GM12878 (cell line): ENCODE data around the gene FOLR2. TPM values are rescaled to one million over a fixed set of nuclear protein-coding genes. Genes with fewer than 3 reads are reported as not detected.

ENCODE experiments used
- BCL11A ChIP-seq: IDR thresholded peaks from 2 replicates; pipeline ENCODE4 v1.6.1; 2011; ENCODE audit warnings: low read depth, low read length
- CBFB ChIP-seq: IDR thresholded peaks from 2 replicates; pipeline ENCODE4 v1.6.1; 2016; ENCODE audit warnings: antibody characterized with exemption, low read depth
- HDAC6 ChIP-seq: fragments of 200-600 bp; sonication (generic); IDR thresholded peaks from one replicate; pipeline ENCODE4 v1.8.0; 2017; ENCODE audit warnings: antibody characterized with exemption; ENCODE audit not compliant: unreplicated experiment
- KDM1A ChIP-seq: fragments of 200-600 bp; sonication (generic); IDR thresholded peaks from 2 replicates; pipeline ENCODE4 v1.6.1; 2016; ENCODE audit warnings: borderline replicate concordance
- RCOR1 ChIP-seq: conservative IDR thresholded peaks from 2 replicates; pipeline ENCODE4 v1.6.1; 2012; ENCODE audit warnings: low read depth, low read length, improper control_type of control experiment
- TCF3 ChIP-seq: IDR thresholded peaks from 2 replicates; pipeline ENCODE4 v1.6.1; 2012; ENCODE audit warnings: low read depth, mild to moderate bottlenecking, low read length, borderline replicate concordance; ENCODE audit not compliant: insufficient read depth
- ZBED1 ChIP-seq: IDR thresholded peaks from 2 replicates; pipeline ENCODE4 v1.6.1; 2016; ENCODE audit warnings: borderline replicate concordance
- polyA plus RNA-seq, 11 experiments: library from polyadenylated mRNA; depleted of rRNA in 4 of 11; unstranded in 6 of 11; stranded (reverse) in 5 of 11; fragments of >200 nt; fragmentation: Nextera tagmentation in 4 of 11; fragmentation: Illumina TruSeq in 1 of 11; extraction: Ambion mirVana in 4 of 11; extraction: Trizol in 1 of 11; gene quantifications; 1 replicate in 1 of 11; 2 replicates in 10 of 11; pipeline versions ENCODE4 v1.2.1 to v1.2.3, GENCODE V29; 2011 to 2016; ENCODE audit warnings: inconsistent platforms in 2 of 11, missing spikeins in 2 of 11, low read depth in 1 of 11
- total RNA-seq, 4 experiments: library from RNA; depleted of rRNA in 3 of 4; stranded (reverse); fragments of >200 nt in 3 of 4; fragmentation: Illumina TruSeq in 1 of 4; extraction: Trizol in 1 of 4; gene quantifications; 2 replicates each; pipeline versions ENCODE4 v1.2.1 to v1.2.3, GENCODE V29; 2013 to 2021
- TF ChIP-seq, protein P1 (sequence below): fragments of 150-350 bp; IDR thresholded peaks from 2 replicates; pipeline ENCODE4 v1.6.1; 2016; ENCODE audit warnings: low read depth, low read length
- TF ChIP-seq, protein P2 (sequence below): fragments of 450-650 bp; IDR thresholded peaks from 2 replicates; pipeline ENCODE4 v1.6.1; 2016; ENCODE audit warnings: mild to moderate bottlenecking, moderate library complexity, borderline replicate concordance

FOLR2 gene
- total and polyA plus RNA-seq, 10 of the 15 experiments (the other 5 are each of a cell fraction or from before 2014, with no cell fraction given), result 0.10 to 11.1 (median 1.9) TPM

DNA sequence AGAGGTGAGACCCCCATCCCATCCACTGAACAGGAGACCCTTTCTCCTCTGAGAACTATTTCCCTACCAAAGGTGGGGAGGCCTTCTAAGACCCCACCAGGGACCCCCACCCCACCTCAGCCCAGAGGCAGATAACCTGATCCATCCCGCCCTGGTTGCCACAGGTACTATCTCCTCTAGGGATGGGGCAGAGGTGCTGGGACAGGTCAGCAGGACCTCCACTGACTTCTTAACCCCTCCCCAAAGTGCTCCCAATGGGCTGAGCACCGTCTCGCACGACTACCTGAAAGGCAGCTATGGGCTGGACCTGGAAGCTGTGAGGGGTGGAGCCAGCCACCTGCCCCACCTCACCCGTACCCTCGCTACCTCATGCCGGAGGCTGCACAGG lies 12.2 kb downstream of the FOLR2 start (continued):
- TF ChIP-seq, protein P1, sequence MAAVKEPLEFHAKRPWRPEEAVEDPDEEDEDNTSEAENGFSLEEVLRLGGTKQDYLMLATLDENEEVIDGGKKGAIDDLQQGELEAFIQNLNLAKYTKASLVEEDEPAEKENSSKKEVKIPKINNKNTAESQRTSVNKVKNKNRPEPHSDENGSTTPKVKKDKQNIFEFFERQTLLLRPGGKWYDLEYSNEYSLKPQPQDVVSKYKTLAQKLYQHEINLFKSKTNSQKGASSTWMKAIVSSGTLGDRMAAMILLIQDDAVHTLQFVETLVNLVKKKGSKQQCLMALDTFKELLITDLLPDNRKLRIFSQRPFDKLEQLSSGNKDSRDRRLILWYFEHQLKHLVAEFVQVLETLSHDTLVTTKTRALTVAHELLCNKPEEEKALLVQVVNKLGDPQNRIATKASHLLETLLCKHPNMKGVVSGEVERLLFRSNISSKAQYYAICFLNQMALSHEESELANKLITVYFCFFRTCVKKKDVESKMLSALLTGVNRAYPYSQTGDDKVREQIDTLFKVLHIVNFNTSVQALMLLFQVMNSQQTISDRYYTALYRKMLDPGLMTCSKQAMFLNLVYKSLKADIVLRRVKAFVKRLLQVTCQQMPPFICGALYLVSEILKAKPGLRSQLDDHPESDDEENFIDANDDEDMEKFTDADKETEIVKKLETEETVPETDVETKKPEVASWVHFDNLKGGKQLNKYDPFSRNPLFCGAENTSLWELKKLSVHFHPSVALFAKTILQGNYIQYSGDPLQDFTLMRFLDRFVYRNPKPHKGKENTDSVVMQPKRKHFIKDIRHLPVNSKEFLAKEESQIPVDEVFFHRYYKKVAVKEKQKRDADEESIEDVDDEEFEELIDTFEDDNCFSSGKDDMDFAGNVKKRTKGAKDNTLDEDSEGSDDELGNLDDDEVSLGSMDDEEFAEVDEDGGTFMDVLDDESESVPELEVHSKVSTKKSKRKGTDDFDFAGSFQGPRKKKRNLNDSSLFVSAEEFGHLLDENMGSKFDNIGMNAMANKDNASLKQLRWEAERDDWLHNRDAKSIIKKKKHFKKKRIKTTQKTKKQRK, result no peak
- TF ChIP-seq TCF3, result no peak
- TF ChIP-seq KDM1A, result no peak
- no peak for TF ChIP-seq BCL11A
- TF ChIP-seq HDAC6, result no peak
- no peak for TF ChIP-seq RCOR1
- no peak for TF ChIP-seq ZBED1
- TF ChIP-seq CBFB, result no peak
- TF ChIP-seq, protein P2, sequence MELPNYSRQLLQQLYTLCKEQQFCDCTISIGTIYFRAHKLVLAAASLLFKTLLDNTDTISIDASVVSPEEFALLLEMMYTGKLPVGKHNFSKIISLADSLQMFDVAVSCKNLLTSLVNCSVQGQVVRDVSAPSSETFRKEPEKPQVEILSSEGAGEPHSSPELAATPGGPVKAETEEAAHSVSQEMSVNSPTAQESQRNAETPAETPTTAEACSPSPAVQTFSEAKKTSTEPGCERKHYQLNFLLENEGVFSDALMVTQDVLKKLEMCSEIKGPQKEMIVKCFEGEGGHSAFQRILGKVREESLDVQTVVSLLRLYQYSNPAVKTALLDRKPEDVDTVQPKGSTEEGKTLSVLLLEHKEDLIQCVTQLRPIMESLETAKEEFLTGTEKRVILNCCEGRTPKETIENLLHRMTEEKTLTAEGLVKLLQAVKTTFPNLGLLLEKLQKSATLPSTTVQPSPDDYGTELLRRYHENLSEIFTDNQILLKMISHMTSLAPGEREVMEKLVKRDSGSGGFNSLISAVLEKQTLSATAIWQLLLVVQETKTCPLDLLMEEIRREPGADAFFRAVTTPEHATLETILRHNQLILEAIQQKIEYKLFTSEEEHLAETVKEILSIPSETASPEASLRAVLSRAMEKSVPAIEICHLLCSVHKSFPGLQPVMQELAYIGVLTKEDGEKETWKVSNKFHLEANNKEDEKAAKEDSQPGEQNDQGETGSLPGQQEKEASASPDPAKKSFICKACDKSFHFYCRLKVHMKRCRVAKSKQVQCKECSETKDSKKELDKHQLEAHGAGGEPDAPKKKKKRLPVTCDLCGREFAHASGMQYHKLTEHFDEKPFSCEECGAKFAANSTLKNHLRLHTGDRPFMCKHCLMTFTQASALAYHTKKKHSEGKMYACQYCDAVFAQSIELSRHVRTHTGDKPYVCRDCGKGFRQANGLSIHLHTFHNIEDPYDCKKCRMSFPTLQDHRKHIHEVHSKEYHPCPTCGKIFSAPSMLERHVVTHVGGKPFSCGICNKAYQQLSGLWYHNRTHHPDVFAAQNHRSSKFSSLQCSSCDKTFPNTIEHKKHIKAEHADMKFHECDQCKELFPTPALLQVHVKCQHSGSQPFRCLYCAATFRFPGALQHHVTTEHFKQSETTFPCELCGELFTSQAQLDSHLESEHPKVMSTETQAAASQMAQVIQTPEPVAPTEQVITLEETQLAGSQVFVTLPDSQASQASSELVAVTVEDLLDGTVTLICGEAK, result no peak
